GM12864 (cell line): ENCODE data around the gene MOSMO.
"Not testable (repeated sequence)": the region's sequence is repeated elsewhere in the genome, so short reads cannot be mapped to it uniquely, and the experiment has no call there.

Experiments used
- DNase-seq: peaks from one replicate; pipeline ENCODE4 v3.0.0-alpha.2; 2011; ENCODE audit warnings: low read depth
- H3K4me3 ChIP-seq: 2 replicates; pipeline ENCODE4 v1.5.1; 2011; ENCODE audit warnings: mild to moderate bottlenecking, low read depth, low read length, control low read depth
- TF ChIP-seq, protein P1 (sequence below): IDR thresholded peaks from 2 replicates; pipeline ENCODE4 v1.5.1; 2011; ENCODE audit warnings: low read depth, mild to moderate bottlenecking, moderate library complexity, low read length, control low read depth, inconsistent platforms; ENCODE audit errors: missing control alignments

The MOSMO gene

GRCh38 chr16:22031483-22032083 lies 23.7 kb downstream of the MOSMO start:
- no peak for DNase-seq
- TF ChIP-seq, protein P1, sequence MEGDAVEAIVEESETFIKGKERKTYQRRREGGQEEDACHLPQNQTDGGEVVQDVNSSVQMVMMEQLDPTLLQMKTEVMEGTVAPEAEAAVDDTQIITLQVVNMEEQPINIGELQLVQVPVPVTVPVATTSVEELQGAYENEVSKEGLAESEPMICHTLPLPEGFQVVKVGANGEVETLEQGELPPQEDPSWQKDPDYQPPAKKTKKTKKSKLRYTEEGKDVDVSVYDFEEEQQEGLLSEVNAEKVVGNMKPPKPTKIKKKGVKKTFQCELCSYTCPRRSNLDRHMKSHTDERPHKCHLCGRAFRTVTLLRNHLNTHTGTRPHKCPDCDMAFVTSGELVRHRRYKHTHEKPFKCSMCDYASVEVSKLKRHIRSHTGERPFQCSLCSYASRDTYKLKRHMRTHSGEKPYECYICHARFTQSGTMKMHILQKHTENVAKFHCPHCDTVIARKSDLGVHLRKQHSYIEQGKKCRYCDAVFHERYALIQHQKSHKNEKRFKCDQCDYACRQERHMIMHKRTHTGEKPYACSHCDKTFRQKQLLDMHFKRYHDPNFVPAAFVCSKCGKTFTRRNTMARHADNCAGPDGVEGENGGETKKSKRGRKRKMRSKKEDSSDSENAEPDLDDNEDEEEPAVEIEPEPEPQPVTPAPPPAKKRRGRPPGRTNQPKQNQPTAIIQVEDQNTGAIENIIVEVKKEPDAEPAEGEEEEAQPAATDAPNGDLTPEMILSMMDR, result no peak
- H3K4me3 ChIP-seq, result no peak overlapping the region

DNA sequence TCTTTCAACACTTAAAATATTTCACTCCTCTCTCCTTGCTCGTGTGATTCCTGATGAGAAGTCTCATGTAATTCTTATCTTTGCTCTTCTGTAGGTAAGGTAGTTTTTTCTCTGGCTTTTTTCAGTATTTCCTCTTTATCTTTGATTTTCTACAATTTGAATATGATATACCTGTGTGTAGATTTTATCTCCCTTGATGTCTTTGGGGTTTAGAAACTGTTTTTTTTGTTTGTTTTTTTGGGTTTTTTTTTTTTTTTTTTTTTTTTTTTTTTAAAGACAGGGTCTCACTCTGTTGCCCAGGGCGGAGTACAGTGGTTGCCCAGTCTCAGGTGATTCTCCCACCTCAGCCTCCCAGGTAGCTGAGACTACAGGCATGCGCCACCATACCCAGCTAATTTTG lies 26.6 kb downstream of the MOSMO start:
- TF ChIP-seq, protein P1, result no peak

GRCh38 chr16:22035153-22035552 lies 27.2 kb downstream of the MOSMO start:
- TF ChIP-seq, protein P1, result no peak
- no peak for DNase-seq

More for the DNA sequence above, 26.6 kb downstream of the MOSMO start:
- H3K4me3 ChIP-seq, result no peak overlapping the region
- DNase-seq, result no peak

DNA sequence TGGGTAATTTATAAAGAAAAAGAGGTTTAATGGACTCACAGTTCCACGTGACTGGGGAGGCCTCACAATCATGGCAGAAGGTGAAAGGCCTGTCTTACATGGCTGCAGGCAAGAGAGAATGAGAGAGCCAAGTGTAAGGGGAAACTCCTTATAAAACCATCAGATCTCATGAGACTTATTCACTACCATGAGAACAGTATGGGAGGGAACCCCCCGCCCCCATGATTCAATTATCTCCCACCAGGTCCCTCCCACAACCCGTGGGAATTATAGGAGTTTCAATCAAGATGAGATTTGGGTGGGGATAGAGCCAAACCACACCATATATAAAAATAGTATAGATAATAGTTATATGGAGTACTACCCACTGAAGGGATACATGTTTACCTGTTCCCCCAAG lies 36.0 kb downstream of the MOSMO start:
- not testable (repeated sequence) for DNase-seq, H3K4me3 ChIP-seq

More at GRCh38 chr16:22035153-22035552, 27.2 kb downstream of the MOSMO start:
- H3K4me3 ChIP-seq, result no peak overlapping the region

DNA sequence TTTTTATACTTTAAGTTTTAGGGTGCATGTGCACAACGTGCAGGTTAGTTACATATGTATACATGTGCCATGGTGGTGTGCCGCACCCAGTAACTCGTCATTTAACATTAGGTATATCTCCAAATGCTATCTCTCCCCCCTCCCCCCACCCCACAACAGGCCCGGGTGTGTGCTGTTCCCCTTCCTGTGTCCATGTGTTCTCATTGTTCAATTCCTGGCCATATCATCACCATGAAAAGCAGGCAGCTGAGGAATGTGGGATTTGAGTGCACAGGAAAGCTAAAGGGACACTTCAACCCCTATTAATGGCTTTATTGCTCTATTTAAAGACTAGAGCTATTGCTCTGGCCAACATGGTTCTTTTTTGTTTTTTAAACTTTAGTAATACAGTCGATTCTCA lies 38.0 kb downstream of the MOSMO start:
- not testable (repeated sequence) for H3K4me3 ChIP-seq, DNase-seq

GRCh38 chr16:22050963-22051362 lies 43.1 kb downstream of the MOSMO start:
- TF ChIP-seq, protein P1, result no peak
- DNase-seq, result no peak
- H3K4me3 ChIP-seq, result no peak overlapping the region

GRCh38 chr16:22052980-22053379 lies 45.1 kb downstream of the MOSMO start:
- no peak overlapping the region for H3K4me3 ChIP-seq
- DNase-seq, result no peak
- TF ChIP-seq, protein P1, result no peak

GRCh38 chr16:22053921-22054341 lies 46.0 kb downstream of the MOSMO start:
- TF ChIP-seq, protein P1, result no peak
- no peak for DNase-seq

More at GRCh38 chr16:22053921-22054341, 46.0 kb downstream of the MOSMO start:
- H3K4me3 ChIP-seq, result no peak overlapping the region
